Stimulated activated effector memory CD8-positive, alpha-beta T cell treated with anti-CD3 and anti-CD28 coated beads, Interleukin-12 subunit alpha, Interleukin-12 subunit beta, amount 100 ng/mL, for 72 hours (primary cell): ENCODE measurements around the gene ACBD3.

Experiments used
- ATAC-seq: fragments of 150-1000 bp; cut with Tn5 transposase; 2 replicates; pipeline ENCODE4 v1.10.0; 2021
- DNase-seq, 2 donors: peaks; one replicate each; pipeline ENCODE4 v3.0.0; 2021 to 2022; ENCODE audit warnings: low spot score in 2 of 2
- H3K27ac Mint-ChIP-seq: one replicate; pipeline ENCODE4 v1.8.0; 2022; ENCODE audit warnings: mild to moderate bottlenecking, mixed read lengths
- H3K36me3 Mint-ChIP-seq: one replicate; pipeline ENCODE4 v1.8.0; 2022; ENCODE audit warnings: mild to moderate bottlenecking, mixed read lengths
- H3K4me1 Mint-ChIP-seq: one replicate; pipeline ENCODE4 v1.8.0; 2022; ENCODE audit warnings: mixed read lengths
- H3K4me3 Mint-ChIP-seq: one replicate; pipeline ENCODE4 v1.8.0; 2022; ENCODE audit warnings: mild to moderate bottlenecking, mixed read lengths
- H3K9me3 Mint-ChIP-seq: one replicate; pipeline ENCODE4 v1.8.0; 2022; ENCODE audit warnings: mixed read lengths

ACBD3 gene

GRCh38 chr1:226172589-226172988, 14.0 kb downstream of the ACBD3 start:
- no peak for DNase-seq
- H3K36me3 Mint-ChIP-seq, result peaks cover 43% of the 10 kb centered on the region
- no peak overlapping the region for H3K4me3 Mint-ChIP-seq
- ATAC-seq, result no peak
- H3K27ac Mint-ChIP-seq, result no peak overlapping the region
- H3K9me3 Mint-ChIP-seq, result no peaks in the 10 kb centered on the region
- H3K4me1 Mint-ChIP-seq, result peaks cover 17% of the 10 kb centered on the region

DNA sequence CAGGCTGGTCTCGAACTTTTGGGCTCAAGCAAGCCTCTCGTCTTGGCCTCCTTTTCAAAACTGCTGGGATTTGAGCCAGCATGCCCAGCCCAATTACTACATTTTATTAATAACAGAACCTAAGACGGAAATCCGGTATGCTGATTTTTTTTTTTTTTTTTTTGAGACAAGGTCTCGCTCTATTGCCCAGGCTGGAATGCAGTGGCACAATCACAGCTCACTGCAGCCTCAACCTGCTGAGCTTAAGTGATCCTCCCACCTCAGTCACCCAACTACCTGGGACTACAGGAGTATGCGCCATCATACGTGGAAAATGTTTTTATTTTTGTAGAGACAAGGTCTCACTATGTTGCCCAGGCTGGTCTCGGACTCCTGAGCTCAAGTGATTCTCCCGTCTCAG, 20.2 kb downstream of the ACBD3 start:
- peaks cover 8% of the 10 kb centered on the region for H3K4me1 Mint-ChIP-seq
- H3K27ac Mint-ChIP-seq, result no peak overlapping the region
- DNase-seq, result no peak
- peaks cover 75% of the 10 kb centered on the region for H3K36me3 Mint-ChIP-seq
- no peak overlapping the region for H3K4me3 Mint-ChIP-seq
- H3K9me3 Mint-ChIP-seq, result no peaks in the 10 kb centered on the region
- ATAC-seq, result no peak

GRCh38 chr1:226164154-226164553, 22.4 kb downstream of the ACBD3 start:
- no peak overlapping the region for H3K27ac Mint-ChIP-seq
- ATAC-seq (no peak), DNase-seq (no peak)
- no peak overlapping the region for H3K4me3 Mint-ChIP-seq
- peaks cover 9% of the 10 kb centered on the region for H3K4me1 Mint-ChIP-seq
- peaks cover 86% of the 10 kb centered on the region for H3K36me3 Mint-ChIP-seq
- H3K9me3 Mint-ChIP-seq, result no peaks in the 10 kb centered on the region

DNA sequence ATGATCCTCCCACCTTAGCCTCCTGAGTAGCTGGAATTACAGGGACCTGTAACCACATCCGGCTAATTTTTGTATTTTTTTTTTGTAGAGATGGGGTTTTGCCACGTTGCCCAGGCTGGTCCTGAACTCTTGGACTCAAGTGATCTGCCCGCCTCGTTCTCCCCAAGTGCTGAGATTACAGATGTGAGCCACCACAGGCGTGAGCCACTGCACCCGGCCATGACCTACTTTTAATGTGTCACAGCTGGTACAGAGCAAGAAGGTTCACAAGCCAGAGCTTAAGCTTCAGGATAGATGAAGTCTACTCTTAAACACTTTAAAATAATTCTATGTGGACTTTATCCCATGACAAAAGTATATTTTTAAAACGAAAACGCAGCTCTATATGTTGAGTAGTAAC, 23.6 kb downstream of the ACBD3 start:
- peaks cover 9% of the 10 kb centered on the region for H3K4me1 Mint-ChIP-seq
- DNase-seq (no peak), ATAC-seq (peak; percentile 50)
- H3K36me3 Mint-ChIP-seq, result peaks cover 90% of the 10 kb centered on the region
- no peaks in the 10 kb centered on the region for H3K9me3 Mint-ChIP-seq
- H3K4me3 Mint-ChIP-seq, result no peak overlapping the region
- no peak overlapping the region for H3K27ac Mint-ChIP-seq

GRCh38 chr1:226158983-226159382, 27.6 kb downstream of the ACBD3 start:
- no peaks in the 10 kb centered on the region for H3K9me3 Mint-ChIP-seq
- H3K4me3 Mint-ChIP-seq, result no peak overlapping the region
- peaks cover 9% of the 10 kb centered on the region for H3K4me1 Mint-ChIP-seq
- ATAC-seq (no peak), DNase-seq (no peak)
- peaks cover 100% of the 10 kb centered on the region for H3K36me3 Mint-ChIP-seq
- H3K27ac Mint-ChIP-seq, result peak overlapping the region; percentile 46

DNA sequence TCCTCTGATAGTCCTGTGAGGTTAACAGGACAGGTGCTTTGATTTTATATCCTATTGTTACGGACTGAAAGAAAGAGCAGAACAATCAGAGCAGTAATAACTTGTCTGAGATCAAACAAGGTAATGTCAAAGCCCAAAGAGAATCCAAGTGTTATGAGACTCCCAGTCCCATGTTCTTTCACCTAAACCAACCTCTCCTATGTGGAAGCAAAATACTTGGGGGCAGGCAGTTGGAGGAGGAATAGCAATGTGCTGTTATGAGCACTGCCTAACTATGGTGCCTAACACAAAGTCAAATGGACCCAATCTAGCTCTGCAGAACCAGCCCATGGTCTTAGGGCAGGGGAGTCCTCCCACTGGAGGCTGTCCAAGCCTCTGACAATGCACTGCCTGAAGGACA, 28.1 kb downstream of the ACBD3 start:
- H3K27ac Mint-ChIP-seq, result peak overlapping the region; percentile 46
- DNase-seq (no peak), ATAC-seq (no peak)
- peaks cover 100% of the 10 kb centered on the region for H3K36me3 Mint-ChIP-seq
- H3K4me3 Mint-ChIP-seq, result no peak overlapping the region
- H3K4me1 Mint-ChIP-seq, result peaks cover 9% of the 10 kb centered on the region
- H3K9me3 Mint-ChIP-seq, result no peaks in the 10 kb centered on the region

DNA sequence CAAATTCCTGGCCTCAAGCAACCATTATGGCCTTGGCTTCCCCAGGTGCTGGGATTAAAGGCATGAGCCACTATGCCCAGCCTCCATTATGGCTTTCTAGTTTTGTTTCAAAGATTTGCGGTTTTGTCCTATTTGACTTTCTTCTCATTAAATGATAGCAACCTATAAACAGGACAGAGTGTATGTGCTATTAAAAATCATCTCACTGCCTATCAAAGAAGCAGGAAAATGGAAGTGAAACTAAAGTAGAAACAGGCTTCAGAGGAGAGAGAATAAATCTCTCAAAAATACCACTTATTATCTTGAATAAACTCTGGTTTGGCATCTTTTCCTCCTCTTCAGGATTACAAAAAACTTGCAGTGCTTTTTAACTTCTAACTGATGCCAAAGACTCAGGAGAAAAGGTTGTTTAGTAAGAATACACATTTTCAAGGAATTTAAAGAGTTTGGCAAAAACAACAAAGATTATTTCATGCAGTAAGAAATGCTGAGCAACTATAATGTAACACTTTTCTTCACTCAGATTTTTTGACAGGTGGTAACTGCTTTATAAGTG, 28.7 kb downstream of the ACBD3 start:
- H3K4me3 Mint-ChIP-seq, result no peak overlapping the region
- H3K27ac Mint-ChIP-seq, result peak overlapping the region; percentile 54
- ATAC-seq (no peak), DNase-seq (no peak)
- peaks cover 100% of the 10 kb centered on the region for H3K36me3 Mint-ChIP-seq
- H3K9me3 Mint-ChIP-seq, result no peaks in the 10 kb centered on the region
- peaks cover 9% of the 10 kb centered on the region for H3K4me1 Mint-ChIP-seq

GRCh38 chr1:226154593-226154992, 31.9 kb downstream of the ACBD3 start:
- Mint-ChIP-seq H3K4me3 (no peak overlapping the region), H3K27ac (no peak overlapping the region), H3K9me3 (no peaks in the 10 kb centered on the region), H3K36me3 (peaks cover 100% of the 10 kb centered on the region), H3K4me1 (no peaks in the 10 kb centered on the region)
- DNase-seq (no peak), ATAC-seq (no peak)

DNA sequence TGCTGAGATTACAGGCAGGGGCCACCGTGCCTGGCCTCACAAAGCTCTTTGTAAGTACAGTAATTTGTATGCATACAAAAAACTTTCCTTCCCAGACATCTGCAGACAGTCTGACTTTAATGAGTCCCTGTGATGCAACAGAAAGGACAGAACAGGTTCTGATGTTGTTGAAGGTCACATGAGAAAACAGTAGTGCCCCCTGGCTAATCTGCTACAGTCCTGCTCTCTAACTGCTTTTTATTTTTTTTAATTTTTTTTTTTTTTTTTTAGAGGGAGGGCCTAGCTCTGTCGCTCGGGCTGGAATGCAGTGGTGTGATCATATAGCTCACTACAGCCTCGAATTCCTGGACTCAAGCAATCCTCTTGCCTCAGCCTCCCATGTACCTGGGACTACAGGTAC, 36.7 kb downstream of the ACBD3 start:
- DNase-seq (no peak), ATAC-seq (no peak)
- Mint-ChIP-seq H3K9me3 (no peaks in the 10 kb centered on the region), H3K27ac (no peak overlapping the region), H3K36me3 (peaks cover 100% of the 10 kb centered on the region), H3K4me1 (no peaks in the 10 kb centered on the region), H3K4me3 (no peak overlapping the region)

GRCh38 chr1:226148121-226148648, 38.4 kb downstream of the ACBD3 start:
- H3K4me1 Mint-ChIP-seq, result no peaks in the 10 kb centered on the region
- ATAC-seq (no peak), DNase-seq (no peak)
- peaks cover 97% of the 10 kb centered on the region for H3K36me3 Mint-ChIP-seq
- no peak overlapping the region for H3K4me3 Mint-ChIP-seq
- peak overlapping the region; percentile 46 for H3K27ac Mint-ChIP-seq
- H3K9me3 Mint-ChIP-seq, result no peaks in the 10 kb centered on the region

DNA sequence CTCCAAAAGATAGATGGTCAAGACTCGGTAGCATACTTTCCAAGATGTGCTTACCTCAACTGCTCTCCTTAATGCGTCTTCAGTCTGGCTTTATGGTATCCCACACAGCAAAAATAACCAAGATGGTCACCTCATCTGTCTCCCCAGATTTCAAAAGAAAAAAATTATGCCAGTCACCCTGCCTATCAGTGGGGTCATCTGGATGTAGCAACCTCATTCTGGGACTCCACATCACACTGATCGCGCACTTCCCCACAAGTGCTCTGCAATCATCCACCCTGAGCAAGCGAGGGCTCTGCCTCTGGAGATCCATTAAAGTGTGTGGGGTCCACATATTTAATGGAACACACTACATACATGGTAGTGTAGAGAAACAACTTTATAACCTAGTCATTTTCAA, 42.5 kb downstream of the ACBD3 start:
- Mint-ChIP-seq H3K27ac (no peak overlapping the region), H3K4me1 (no peaks in the 10 kb centered on the region), H3K36me3 (peaks cover 60% of the 10 kb centered on the region), H3K9me3 (no peaks in the 10 kb centered on the region), H3K4me3 (no peak overlapping the region)
- ATAC-seq (no peak), DNase-seq (no peak)

- DNase-seq, result no peak
- H3K36me3 Mint-ChIP-seq, result peaks cover 6% of the 10 kb centered on the region
- H3K27ac Mint-ChIP-seq, result no peak overlapping the region
- H3K4me3 Mint-ChIP-seq, result no peak overlapping the region
- H3K9me3 Mint-ChIP-seq, result no peaks in the 10 kb centered on the region
- no peaks in the 10 kb centered on the region for H3K4me1 Mint-ChIP-seq
- no peak for ATAC-seq
Observed at GRCh38 chr1:226135709-226136108, 50.8 kb downstream of the ACBD3 start.

DNA sequence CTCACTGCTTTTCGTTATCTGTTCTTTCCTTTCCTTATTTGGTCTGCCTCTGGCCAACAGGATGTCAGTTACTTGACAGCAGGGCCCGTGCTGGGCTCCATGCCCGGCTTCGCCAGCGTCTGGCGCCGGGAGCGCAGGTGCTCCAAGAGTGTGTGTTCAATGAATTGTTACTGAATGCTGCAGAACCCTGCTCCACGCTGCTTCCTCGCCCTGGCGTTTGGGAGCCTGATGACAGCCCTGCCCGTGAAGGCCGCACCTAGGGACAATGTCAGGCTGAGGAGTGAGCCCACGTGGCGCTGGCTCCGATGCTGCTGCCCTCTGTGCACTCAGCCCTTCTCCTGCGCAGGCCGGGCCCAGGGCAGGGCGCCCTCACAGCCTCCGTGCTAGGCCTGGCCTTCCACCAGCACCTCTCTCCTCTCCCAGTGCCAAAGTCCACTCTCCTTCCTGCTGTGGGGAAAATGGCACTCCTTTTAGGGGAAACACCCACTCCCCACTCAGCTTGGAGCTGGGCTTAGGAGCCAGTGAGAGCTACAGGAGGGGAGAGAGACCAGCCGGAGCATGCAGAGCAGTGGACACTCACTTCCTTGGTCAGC, 51.4 kb downstream of the ACBD3 start:
- Mint-ChIP-seq H3K9me3 (no peaks in the 10 kb centered on the region), H3K4me3 (no peak overlapping the region), H3K4me1 (no peaks in the 10 kb centered on the region), H3K36me3 (peaks cover 6% of the 10 kb centered on the region), H3K27ac (no peak overlapping the region)
- ATAC-seq, result no peak
- DNase-seq, result no peak

DNA sequence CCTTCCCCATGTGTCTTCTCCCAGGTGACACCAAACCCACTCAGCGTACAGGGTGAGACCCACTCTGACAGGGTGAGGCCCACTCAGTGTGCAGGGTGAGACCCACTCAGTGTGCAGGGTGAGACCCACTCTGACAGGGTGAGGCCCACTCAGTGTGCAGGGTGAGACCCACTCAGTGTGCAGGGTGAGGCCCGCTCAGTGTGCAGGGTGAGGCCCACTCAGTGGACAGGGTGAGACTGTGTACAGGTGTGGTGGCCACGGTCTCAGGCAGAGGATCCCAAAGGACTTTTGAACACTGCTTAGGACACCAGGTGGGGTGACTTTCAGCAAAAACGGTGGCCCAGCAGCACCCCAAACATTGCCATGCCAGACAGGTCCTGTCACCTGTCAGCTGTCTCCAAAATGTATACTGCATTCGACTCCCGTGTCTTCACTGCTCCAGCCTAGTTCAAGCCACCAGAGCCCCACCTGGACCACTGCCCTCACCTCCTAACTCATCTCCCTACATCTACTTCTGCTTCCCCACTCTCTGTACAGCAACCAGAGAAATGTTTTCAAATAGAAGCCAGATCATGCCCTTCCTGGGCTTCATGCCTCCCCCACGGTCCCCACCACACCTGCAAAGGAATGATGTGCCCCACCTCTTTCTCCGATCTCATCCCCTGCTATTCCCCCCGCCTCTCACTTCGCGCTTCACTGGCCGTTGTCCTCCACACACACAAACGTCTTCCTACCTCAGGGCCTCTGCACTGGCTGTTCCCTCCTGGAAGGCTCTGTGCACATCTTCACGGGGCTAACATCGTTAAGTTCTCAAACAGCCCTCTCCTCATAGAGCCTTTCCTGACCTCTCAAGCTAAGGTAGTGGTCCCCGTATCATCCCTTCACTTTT, 52.1 kb downstream of the ACBD3 start:
- Mint-ChIP-seq H3K4me3 (no peak overlapping the region), H3K9me3 (no peaks in the 10 kb centered on the region), H3K36me3 (peaks cover 6% of the 10 kb centered on the region), H3K27ac (no peak overlapping the region), H3K4me1 (no peaks in the 10 kb centered on the region)
- ATAC-seq, result peak; percentile 38
- DNase-seq, result no peak

DNA sequence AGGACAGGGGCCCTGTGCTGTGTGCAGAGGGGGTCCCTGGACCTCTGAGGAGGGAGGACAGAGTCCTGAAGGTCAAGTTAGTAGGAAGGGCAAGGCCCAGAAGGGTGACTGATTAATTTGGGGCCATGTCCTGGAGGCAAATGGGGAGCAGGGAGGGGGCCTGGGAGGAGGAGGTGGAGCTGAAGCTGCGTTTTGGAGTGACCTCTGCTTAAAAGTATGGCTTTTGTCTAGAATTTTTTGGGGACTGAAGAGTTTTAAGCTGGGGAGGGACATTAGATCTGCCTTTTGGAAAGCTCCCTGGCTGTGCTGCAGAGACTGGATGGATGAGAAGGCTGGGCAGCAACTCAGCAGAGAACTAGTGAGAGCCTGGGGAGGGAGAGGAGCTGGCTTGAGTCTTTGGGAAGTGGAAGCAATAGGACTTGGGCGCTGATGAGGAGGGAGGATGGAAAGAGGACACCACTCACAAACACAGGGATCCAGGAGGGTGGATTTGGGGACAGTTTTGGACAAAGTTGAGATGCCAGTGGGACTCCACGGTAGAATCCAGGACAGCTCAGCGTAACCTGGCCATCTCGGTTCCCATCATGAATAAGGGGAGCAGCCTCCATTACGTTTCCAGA, 52.9 kb downstream of the ACBD3 start:
- Mint-ChIP-seq H3K27ac (peak overlapping the region; percentile 4), H3K4me3 (no peak overlapping the region), H3K9me3 (no peaks in the 10 kb centered on the region), H3K36me3 (peaks cover 6% of the 10 kb centered on the region), H3K4me1 (no peaks in the 10 kb centered on the region)
- ATAC-seq (no peak), DNase-seq (no peak)
